GM12878 (cell line): ENCODE results near the gene C1orf141. TPM values are rescaled to one million over a fixed set of nuclear protein-coding genes. Genes with fewer than 3 reads are reported as not detected.

Source experiments
- ATAC-seq: fragments of 200-7000 bp; cut with Tn5 transposase; 3 replicates; pipeline ENCODE4 v1.9.1; 2020; ENCODE audit warnings: mild to moderate bottlenecking, moderate library complexity
- BruUV-seq: library from RNA; stranded (reverse); fragments of 400-500 nt; replicated peaks from 2 replicates; lab custom pipeline; 2021; lab: Mats Ljungman, UMichigan
- CTCF ChIA-PET: fragments of 300-600 bp; sonication (Branson Sonifier 250); formaldehyde crosslinking; extraction: SDS; loops from one replicate; lab custom pipeline; 2021; ENCODE audit warnings: inconsistent platforms; lab: Yijun Ruan, JAX
- POLR2A ChIA-PET: fragments of 350-600 bp; formaldehyde crosslinking; extraction: SDS; loops from one replicate; lab custom pipeline; 2021; ENCODE audit warnings: inconsistent platforms; lab: Charles Lee
- RAD21 ChIA-PET: fragments of 300-600 bp; sonication (Branson Sonifier 250); formaldehyde crosslinking; loops from one replicate; lab custom pipeline; 2023; ENCODE audit warnings: antibody characterized with exemption; ENCODE audit not compliant: unreplicated experiment; lab: Charles Lee
- SMC1A ChIA-PET: fragments of 300-600 bp; sonication (Branson Sonifier 250); formaldehyde crosslinking; loops from one replicate; lab custom pipeline; 2023; ENCODE audit not compliant: unreplicated experiment, uncharacterized antibody; lab: Charles Lee
- DNase-seq: peaks from one replicate; pipeline ENCODE4 v3.0.0-alpha.2; 2011; ENCODE audit warnings: low read depth, low spot score
- FAIRE-seq: peaks from 3 replicates; lab custom pipeline; 2011; peaks lifted over from hg19 to GRCh38; lab: Jason Lieb, UNC
- H2AFZ ChIP-seq: 2 replicates; pipeline ENCODE4 v1.6.0; 2011; ENCODE audit warnings: low read depth, low read length, control low read depth; ENCODE audit not compliant: control insufficient read depth
- H3K27ac ChIP-seq: 2 replicates; pipeline ENCODE4 v1.5.1; 2011; ENCODE audit warnings: control low read depth; ENCODE audit not compliant: control insufficient read depth, insufficient read depth
- H3K27me3 ChIP-seq, 2 experiments: replicated peaks in 1 of 2; 2 replicates each; pipeline versions ENCODE4 v1.6.0 to v1.6.1; 2011; ENCODE audit warnings: low read length in 1 of 2; ENCODE audit not compliant: control insufficient read depth in 2 of 2, insufficient read depth in 2 of 2
- H3K36me3 ChIP-seq, 2 experiments: 2 replicates each; pipeline ENCODE4 v1.5.1; 2011; ENCODE audit warnings: low read length in 1 of 2; ENCODE audit not compliant: control insufficient read depth in 2 of 2, insufficient read depth in 2 of 2
- H3K4me1 ChIP-seq: 2 replicates; pipeline ENCODE4 v1.6.1; 2011; ENCODE audit warnings: mild to moderate bottlenecking, low read length, moderate library complexity, mixed read lengths; ENCODE audit not compliant: control insufficient read depth, insufficient read depth
- H3K4me2 ChIP-seq: 2 replicates; pipeline ENCODE4 v1.6.0; 2011; ENCODE audit warnings: control low read depth; ENCODE audit not compliant: control insufficient read depth, insufficient read depth
- H3K4me3 ChIP-seq: fragments of 200-600 bp; sonication (generic); 2 replicates; pipeline ENCODE4 v1.5.1; 2016
- H3K79me2 ChIP-seq: 2 replicates; pipeline ENCODE4 v1.6.0; 2011; ENCODE audit warnings: low read length; ENCODE audit not compliant: control insufficient read depth, insufficient read depth
- H3K9ac ChIP-seq: 2 replicates; pipeline ENCODE4 v1.8.0; 2011; ENCODE audit warnings: low read length, control low read depth, mixed read lengths; ENCODE audit not compliant: control insufficient read depth, insufficient read depth
- H3K9me3 ChIP-seq: replicated peaks from 3 replicates; pipeline ENCODE4 v1.5.1; 2011; ENCODE audit warnings: mild to moderate bottlenecking, low read length; ENCODE audit not compliant: control insufficient read depth, insufficient read depth
- H4K20me1 ChIP-seq: 2 replicates; pipeline ENCODE4 v1.6.0; 2011; ENCODE audit not compliant: control insufficient read depth, insufficient read depth
- ATF3 ChIP-seq: IDR thresholded peaks from 2 replicates; pipeline ENCODE4 v1.6.1; 2011; ENCODE audit warnings: low read depth, mild to moderate bottlenecking, low read length, moderate library complexity, borderline replicate concordance; ENCODE audit errors: extremely low read depth
- BMI1 ChIP-seq: fragments of 450-650 bp; IDR thresholded peaks from 2 replicates; pipeline ENCODE4 v1.6.1; 2016; ENCODE audit warnings: mild to moderate bottlenecking, moderate library complexity, borderline replicate concordance
- CBX3 ChIP-seq: fragments of 200-600 bp; sonication (generic); IDR thresholded peaks from 2 replicates; pipeline ENCODE4 v1.6.1; 2016; ENCODE audit warnings: low read depth, borderline replicate concordance
- CHD2 ChIP-seq: IDR thresholded peaks from 2 replicates; pipeline ENCODE4 v1.6.1; 2011; ENCODE audit warnings: low read depth, low read length, improper control_type of control experiment, borderline replicate concordance
- EGR1 ChIP-seq, 2 experiments: IDR thresholded peaks; 1 replicate in 1 of 2; 2 replicates in 1 of 2; pipeline ENCODE4 v1.6.1; 2011 to 2012; ENCODE audit warnings: low read depth in 2 of 2, low read length in 2 of 2, borderline replicate concordance in 1 of 2, mild to moderate bottlenecking in 1 of 2, moderate library complexity in 1 of 2
- HCFC1 ChIP-seq: fragments of 150-350 bp; IDR thresholded peaks from 2 replicates; pipeline ENCODE4 v1.6.1; 2014; ENCODE audit warnings: low read length
- HDAC6 ChIP-seq: fragments of 200-600 bp; sonication (generic); IDR thresholded peaks from one replicate; pipeline ENCODE4 v1.8.0; 2017; ENCODE audit warnings: antibody characterized with exemption; ENCODE audit not compliant: unreplicated experiment
- MAX ChIP-seq: IDR thresholded peaks from 2 replicates; pipeline ENCODE4 v1.6.1; 2012; ENCODE audit warnings: low read depth, low read length, improper control_type of control experiment
- MEF2B ChIP-seq: fragments of 450-650 bp; IDR thresholded peaks from 2 replicates; pipeline ENCODE4 v1.6.1; 2018; ENCODE audit warnings: mild to moderate bottlenecking, moderate library complexity; ENCODE audit not compliant: partially characterized antibody, poor library complexity, severe bottlenecking
- MYB ChIP-seq: fragments of 150-350 bp; IDR thresholded peaks from 2 replicates; pipeline ENCODE4 v1.6.1; 2014; ENCODE audit warnings: mild to moderate bottlenecking, low read depth, low read length, borderline replicate concordance
- NR2F1 ChIP-seq: fragments of 450-650 bp; conservative IDR thresholded peaks from 2 replicates; pipeline ENCODE4 v1.6.1; 2017; ENCODE audit warnings: mild to moderate bottlenecking
- RCOR1 ChIP-seq: conservative IDR thresholded peaks from 2 replicates; pipeline ENCODE4 v1.6.1; 2012; ENCODE audit warnings: low read depth, low read length, improper control_type of control experiment
- RFX5 ChIP-seq: IDR thresholded peaks from 2 replicates; pipeline ENCODE4 v1.6.1; 2011; ENCODE audit warnings: low read depth, low read length, improper control_type of control experiment
- SP1 ChIP-seq: IDR thresholded peaks from one replicate; pipeline ENCODE4 v1.6.1; 2011; ENCODE audit warnings: low read depth, low read length
- SRF ChIP-seq, 2 experiments: IDR thresholded peaks; 2 replicates each; pipeline ENCODE4 v1.6.1; 2011; ENCODE audit warnings: low read depth in 2 of 2, low read length in 2 of 2, mild to moderate bottlenecking in 1 of 2, moderate library complexity in 1 of 2
- USF2 ChIP-seq: IDR thresholded peaks from 2 replicates; pipeline ENCODE4 v1.6.1; 2011; ENCODE audit warnings: low read depth, low read length, improper control_type of control experiment, borderline replicate concordance
- ZBTB40 ChIP-seq: fragments of 450-650 bp; IDR thresholded peaks from 2 replicates; pipeline ENCODE4 v1.6.1; 2016; ENCODE audit warnings: mild to moderate bottlenecking, moderate library complexity, borderline replicate concordance
- ZNF274 ChIP-seq: IDR thresholded peaks from one replicate; pipeline ENCODE4 v1.8.0; 2011; ENCODE audit not compliant: insufficient read length, insufficient read depth
- in situ Hi-C: fragments of 300-500 bp; cut with MboI; formaldehyde crosslinking; loops from 9 replicates; pipeline ENCODE4 v1.14.3; 2018; ENCODE audit warnings: mixed read lengths
- intact Hi-C: fragments of 100-400 bp; cut with micrococcal nuclease; formaldehyde crosslinking; loops from one replicate; pipeline ENCODE4 v1.14.2; 2022; ENCODE audit not compliant: unreplicated experiment
- polyA plus RNA-seq, 11 experiments: library from polyadenylated mRNA; depleted of rRNA in 4 of 11; unstranded in 6 of 11; stranded (reverse) in 5 of 11; fragments of >200 nt; fragmentation: Nextera tagmentation in 4 of 11; fragmentation: Illumina TruSeq in 1 of 11; extraction: Ambion mirVana in 4 of 11; extraction: Trizol in 1 of 11; gene quantifications; 1 replicate in 1 of 11; 2 replicates in 10 of 11; pipeline versions ENCODE4 v1.2.1 to v1.2.3, GENCODE V29; 2011 to 2016; ENCODE audit warnings: inconsistent platforms in 2 of 11, missing spikeins in 2 of 11, low read depth in 1 of 11
- total RNA-seq, 4 experiments: library from RNA; depleted of rRNA in 3 of 4; stranded (reverse); fragments of >200 nt in 3 of 4; fragmentation: Illumina TruSeq in 1 of 4; extraction: Trizol in 1 of 4; gene quantifications; 2 replicates each; pipeline versions ENCODE4 v1.2.1 to v1.2.3, GENCODE V29; 2013 to 2021

Gene C1orf141
- total and polyA plus RNA-seq, 10 of the 15 experiments (the other 5 are each of a cell fraction or from before 2014, with no cell fraction given): not detected

GRCh38 chr1:67097305-67097704 lies 37.5 kb downstream of the C1orf141 start:
- CTCF ChIA-PET: no interaction called here
- Histone ChIP-seq H3K9ac (no peak overlapping the region), H4K20me1 (no peaks in the 10 kb centered on the region), H3K4me2 (no peak overlapping the region), H2AFZ (no peak overlapping the region), H3K27ac (no peak overlapping the region), H3K4me3 (no peak overlapping the region), H3K79me2 (no peaks in the 10 kb centered on the region), H3K4me1 (no peaks in the 10 kb centered on the region), H3K27me3 (peaks cover 0 to 3% of the 10 kb centered on the region in 2 experiments; a peak in 1 of 4 replicates), H3K36me3 (no peaks in the 10 kb centered on the region), H3K9me3 (no peaks in the 10 kb centered on the region)
- in situ Hi-C loops: no loop called here
- SMC1A ChIA-PET: no interaction called here
- intact Hi-C loops: no loop called here
- no TSS peak for BruUV-seq
- RAD21 ChIA-PET: interaction anchor here (1.4 kb wide), 1 partner anchor 17 kb away, joined by 3 read pairs; no protein-coding TSS in a partner anchor
- POLR2A ChIA-PET: no interaction called here
- no peak for ATAC-seq
- no peak for FAIRE-seq
- DNase-seq: no peak
- no peak for TF ChIP-seq SRF (IDR thresholded peaks at IDR 0.05; ENCODE audit: low read depth in 2 of 2, low read length in 2 of 2)
- TF ChIP-seq EGR1 (IDR thresholded peaks at IDR 0.05; ENCODE audit: borderline replicate concordance in 1 of 2, low read depth in 2 of 2, low read length in 2 of 2): no peak
- no peak for TF ChIP-seq USF2
- TF ChIP-seq ZNF274: no peak
- no peak for TF ChIP-seq MEF2B
- TF ChIP-seq RFX5: no peak
- TF ChIP-seq SP1: no peak
- TF ChIP-seq NR2F1: no peak
- no peak for TF ChIP-seq MAX
- no peak for TF ChIP-seq HCFC1
- no peak for TF ChIP-seq MYB
- no peak for TF ChIP-seq ZBTB40
- no peak for TF ChIP-seq CHD2
- no peak for TF ChIP-seq CBX3
- no peak for TF ChIP-seq BMI1
- no peak for TF ChIP-seq ATF3
- no peak for TF ChIP-seq HDAC6
- no peak for TF ChIP-seq RCOR1
